ENCODE results near the gene TNFSF11.

The TNFSF11 gene

DNA sequence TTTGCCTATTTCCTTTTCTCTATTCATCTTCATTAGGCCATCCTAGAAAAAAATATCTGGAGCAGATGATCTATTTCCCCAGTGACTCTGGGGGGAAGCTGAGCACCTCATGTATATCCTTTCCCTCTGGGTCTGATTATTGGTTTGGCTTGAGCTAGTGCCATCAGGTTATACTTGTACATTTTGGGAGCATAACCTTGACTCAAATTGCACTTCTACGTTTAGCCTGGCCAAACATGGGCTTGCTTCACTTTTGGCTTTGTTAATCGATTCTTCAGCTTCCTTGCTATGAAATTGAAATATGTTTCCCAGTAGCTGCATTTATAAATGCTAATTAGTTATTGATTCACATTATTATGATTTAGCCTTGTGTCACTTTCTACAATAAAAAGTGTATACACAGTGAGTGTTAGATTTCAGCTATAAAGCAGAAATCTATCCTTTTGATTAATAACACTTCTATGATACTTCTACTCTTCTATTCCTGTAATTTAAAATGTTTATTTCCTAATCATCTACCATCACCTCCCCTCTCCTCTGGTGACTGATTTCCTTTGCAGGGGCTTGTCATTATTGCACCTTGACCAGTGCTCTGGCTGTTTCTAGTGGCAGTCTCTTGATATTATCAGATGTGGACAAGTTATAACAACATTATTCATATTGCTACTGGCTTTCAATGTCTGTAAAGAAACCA lies 37.3 kb downstream of the TNFSF11 start:
- DNase-seq (ENCODE audit: low read depth) = no peak

DNA sequence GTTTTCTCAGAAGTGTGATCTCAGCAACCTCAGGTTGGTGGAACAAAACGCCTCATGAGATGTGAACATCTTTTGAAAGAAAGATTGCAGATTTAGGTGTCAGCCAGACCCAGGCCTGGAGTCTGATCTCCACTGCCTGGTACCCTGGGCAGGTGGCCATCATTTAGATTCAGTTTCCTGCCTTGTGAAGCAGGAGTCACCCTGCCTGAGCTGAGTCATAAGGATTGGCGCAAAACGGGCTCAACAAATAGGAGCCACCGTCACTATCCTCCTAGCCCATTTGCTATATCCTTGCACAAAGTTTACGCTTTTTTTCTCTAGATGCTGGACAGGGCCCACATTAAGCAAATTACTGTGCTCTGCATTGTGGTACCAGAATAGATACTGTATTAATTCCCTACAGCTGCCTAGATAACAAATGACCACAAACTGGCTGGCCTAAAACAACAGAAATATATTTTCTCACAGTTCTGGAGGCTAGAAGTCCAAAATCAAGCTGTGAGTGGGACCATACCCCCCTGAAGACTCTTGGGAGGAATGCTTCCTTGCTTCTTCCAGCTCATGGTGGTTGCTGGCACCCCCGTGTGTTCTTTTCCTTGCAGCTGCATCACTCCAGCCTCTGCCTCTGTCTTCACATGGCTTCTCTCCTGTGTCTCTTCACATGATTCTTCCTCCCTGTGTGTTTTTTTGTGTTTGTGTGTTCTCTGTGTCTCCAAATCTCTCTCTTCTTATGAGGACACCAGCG lies 38.2 kb downstream of the TNFSF11 start:
- DNase-seq (ENCODE audit: low read depth) = no peak

DNA sequence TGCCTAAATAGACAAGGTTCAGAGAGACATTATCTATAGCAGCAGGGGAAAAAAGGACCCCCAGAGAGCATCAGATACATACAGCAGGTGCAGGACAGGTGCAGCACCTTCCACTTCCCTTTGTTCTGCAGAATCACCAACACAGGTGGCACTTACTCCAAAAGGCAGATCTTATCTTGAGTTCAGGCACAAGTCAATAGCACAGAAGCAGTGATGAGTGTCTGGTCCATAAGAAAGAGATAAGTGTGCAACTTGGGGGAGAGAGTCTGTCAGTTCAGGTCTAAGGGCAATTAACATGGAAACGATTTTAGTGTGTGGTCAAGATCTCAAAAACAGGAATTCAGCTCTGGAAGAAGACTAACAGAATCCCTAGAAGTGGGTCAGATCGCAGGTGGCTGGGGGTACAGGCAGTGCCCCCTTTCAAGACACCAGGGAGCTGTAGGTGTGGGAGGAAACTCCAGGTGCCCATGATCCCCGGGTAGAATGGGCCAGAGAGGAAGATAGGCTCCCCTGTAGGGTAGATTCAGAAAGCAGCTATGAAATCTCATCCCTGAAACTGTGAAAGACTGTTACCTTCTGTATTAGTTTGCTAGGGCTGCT lies 40.6 kb downstream of the TNFSF11 start:
- no peak for DNase-seq (ENCODE audit: low read depth)

DNA sequence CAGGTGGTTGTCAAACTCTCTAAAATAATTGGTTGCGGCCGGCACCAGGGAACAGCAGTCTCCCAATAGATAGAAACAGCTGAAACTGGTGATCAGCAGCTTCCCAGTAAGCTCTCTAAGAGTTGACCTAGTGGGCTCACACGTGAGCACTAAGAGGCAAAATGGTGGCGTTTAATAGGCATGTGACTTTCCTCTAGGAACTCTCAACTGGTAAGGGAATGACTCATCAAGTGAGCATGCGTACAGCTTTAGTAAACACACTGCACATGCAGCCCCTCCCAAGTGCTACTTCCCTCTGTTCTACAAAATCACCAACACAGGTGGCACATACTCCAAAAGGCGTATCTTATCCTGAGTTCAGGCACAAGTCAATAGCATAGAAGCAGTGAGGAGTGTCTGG lies 41.7 kb downstream of the TNFSF11 start:
- DNase-seq (ENCODE audit: low read depth) = no peak

DNA sequence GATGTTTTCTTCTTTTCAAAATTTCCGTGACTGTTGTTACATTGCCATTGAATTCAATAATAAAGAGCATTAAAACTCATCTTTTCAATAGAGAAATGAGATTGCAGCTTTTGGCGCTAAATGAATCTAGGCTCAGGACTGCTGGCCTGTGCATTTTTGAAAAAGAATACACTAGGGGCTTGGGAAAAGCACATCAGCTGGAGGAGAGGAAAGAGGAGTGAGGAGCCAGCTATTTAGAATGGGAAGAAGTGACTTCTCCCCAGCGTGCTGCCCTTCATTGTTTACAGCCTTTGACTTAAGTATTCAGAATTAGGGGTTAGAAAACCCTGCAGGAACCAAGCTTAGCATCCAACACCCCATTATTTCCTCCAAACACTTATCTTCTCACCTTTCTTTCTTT lies 43.3 kb downstream of the TNFSF11 start:
- no peak for DNase-seq (ENCODE audit: low read depth)

DNA sequence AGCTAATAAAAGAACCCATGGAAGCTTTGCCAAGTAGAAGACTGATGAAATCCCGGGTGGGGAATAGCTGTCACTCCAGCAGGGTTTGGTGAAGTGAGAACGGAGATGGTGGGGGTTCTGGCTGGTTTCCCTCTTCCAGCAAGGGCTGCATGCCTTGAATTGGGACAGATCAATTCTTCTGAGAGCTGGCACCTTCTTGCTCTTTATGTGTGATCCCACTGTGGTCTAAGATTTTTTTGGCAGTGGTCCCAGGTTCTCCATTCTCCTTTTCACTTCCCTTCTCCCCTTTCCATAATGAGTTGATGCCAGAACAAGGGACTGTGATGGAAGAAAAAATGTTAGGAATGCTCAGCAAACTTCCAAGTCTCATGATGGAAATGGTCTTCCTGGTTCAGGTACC lies 50.0 kb downstream of the TNFSF11 start:
- no peak for DNase-seq (ENCODE audit: low read depth)

DNA sequence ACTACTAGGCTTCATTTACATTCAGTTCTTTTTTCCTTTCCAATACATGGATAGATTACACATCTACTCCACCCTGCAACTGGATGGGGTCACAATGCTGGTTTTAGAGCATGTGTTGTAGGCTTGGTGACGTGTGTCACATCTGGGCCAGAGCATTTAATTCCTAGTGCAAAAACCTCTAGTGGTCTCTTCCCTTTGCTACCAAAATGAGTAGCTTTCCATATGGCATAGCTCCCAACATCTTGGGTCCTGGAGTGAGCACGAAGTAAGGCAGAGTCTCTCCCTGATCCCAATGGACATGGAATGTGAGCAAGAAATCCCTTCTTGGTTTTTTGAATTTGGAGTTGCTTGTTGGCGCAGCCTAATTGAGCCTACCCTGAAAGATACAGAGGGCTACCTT lies 51.7 kb downstream of the TNFSF11 start:
- no peak for DNase-seq (ENCODE audit: low read depth)

DNA sequence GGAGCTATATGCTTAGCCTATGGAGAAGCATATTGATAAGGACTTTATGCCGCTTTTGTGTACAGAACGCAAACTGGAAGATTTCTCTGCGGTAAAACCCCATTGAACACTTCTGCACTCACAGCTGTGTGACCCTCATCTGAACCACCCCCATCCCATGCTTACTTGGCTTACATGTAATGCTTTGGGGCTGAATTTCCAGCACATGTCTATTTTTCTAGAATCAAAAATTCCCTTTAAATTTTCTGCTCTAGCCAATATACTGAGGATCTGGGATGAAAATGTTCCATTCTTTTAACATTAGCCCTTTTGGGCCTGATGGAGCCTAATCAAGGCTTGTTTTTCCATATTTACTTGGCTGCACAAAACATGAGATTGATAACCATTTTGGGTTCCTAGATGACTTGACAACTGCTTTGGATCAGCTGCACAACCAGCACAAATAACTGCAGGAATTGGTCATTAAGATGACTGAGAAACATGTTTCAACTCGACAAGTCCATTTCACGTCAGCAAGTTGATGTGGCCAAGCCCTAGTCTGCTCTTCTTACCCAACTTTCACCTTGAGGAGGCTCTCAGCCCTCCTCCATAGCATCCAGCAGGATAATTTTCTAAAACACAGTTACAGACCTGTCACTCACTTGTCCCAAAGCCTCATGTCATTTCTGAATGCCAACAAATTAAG lies 52.4 kb downstream of the TNFSF11 start:
- no peak for DNase-seq (ENCODE audit: low read depth)

DNA sequence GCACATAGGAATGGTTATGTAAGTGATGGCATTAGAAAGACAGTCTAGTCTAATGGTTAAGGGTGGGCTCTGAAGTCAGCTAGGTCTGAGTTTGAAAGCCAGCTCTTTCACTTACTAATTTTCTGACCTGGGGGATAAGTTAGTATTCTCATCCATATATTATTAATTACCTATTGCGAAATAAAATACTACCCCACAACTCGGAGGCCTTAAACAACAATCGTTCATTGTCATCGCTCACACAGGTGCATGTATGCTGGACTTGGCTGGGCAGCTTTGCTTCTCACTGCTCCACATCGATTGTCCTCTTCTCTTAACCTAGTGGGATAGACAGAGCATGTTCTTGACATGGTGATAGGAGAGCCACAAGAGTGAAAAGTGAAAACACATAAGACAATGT lies 54.7 kb downstream of the TNFSF11 start:
- DNase-seq (ENCODE audit: low read depth) = no peak

DNA sequence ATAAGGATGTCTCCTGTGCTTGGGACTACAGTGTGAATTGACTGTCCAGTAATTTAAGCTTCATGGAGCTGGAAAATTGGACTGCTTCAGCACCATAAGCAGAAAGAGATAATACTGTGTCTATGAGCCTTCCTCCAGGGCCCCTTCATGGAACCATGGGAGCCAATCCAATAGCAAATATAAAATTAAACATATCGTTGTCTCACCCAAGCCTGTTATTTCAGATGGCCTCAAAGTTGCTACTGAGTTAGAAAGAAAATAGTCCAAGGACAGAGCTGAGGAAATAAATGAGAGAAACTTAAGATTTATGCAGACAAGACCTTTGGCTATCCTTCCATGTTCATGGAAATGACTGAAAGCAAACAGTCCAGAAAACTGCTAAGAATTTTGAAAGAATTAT lies 57.2 kb downstream of the TNFSF11 start:
- DNase-seq (ENCODE audit: low read depth) = no peak

DNA sequence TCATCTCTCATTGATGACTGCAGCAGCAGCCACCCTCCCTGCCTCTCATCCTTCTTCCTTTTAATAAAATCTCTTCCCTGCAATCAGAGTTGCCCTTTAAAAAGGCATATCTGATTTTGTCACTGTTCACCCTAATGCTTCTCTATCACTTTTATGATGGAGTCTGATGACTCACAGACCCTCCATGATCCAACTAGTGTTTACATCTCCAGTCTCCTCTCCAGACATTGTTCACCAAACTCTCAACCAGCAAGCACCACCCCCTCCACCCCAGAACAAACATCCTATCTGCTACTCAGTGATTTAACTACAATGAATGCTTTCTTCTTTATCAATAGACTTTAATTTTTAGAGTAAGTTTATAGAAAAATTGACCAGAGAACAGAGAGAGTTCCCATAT lies 59.5 kb downstream of the TNFSF11 start:
- no peak for DNase-seq (ENCODE audit: low read depth)

DNA sequence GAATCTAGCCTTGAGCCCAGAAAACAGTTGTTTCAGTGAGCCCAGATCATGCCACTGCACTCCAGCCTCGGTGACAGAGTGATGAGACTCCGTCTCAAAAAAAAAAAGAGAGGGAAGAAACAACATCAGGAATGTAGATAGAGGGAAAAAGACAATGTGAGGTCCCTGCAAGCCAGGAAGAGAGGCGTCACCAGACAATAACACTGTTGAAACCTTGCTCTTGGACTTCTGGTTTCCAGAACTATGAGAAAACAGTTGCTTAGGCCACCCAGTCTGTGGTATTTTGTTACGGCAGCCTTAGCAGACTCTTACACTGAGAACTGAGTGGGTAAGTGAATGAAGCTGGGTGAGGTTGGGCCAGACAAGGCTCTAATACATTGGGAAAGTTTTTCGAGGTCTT lies 64.1 kb downstream of the TNFSF11 start:
- DNase-seq (ENCODE audit: low read depth) = no peak

DNA sequence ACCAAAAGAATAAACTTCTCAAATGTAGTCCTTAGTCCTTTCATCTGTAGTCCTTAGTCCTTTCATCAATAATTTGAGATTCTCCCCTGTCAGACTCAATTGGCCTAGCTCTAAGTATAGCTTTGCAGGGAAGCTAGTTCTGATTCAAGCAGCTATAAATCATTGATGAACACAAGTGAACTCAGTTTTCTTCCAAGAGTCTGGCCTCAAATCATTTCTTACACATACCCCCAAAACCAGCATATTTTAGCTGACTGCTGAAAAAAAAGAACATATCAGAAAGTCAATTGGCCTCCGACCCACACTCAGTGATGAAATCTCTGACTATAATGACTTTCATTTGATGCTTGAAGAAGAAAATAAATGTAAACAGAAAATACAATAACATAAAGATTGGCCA lies 64.9 kb downstream of the TNFSF11 start:
- DNase-seq (ENCODE audit: low read depth) = no peak

DNA sequence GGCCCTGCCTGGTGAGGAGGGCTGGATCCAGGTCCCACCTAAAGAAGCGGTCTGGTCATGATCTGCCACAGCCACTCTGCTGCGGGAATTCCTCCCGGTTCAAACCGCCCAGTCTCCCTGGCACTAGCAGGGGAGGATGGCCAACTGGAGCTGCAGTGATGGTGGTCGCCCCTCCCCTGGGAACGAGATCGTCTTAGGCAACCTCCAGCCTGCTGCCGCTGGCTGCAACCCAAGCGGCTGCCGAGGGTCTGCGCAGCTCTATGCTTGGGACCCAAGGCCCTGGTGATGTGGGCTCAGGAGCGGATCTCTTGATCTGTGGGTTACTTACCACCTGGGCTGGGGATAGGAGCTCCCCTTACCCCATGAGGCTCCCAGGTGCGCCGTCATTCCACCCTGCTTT lies 69.1 kb downstream of the TNFSF11 start:
- no peak for DNase-seq (ENCODE audit: low read depth)

DNA sequence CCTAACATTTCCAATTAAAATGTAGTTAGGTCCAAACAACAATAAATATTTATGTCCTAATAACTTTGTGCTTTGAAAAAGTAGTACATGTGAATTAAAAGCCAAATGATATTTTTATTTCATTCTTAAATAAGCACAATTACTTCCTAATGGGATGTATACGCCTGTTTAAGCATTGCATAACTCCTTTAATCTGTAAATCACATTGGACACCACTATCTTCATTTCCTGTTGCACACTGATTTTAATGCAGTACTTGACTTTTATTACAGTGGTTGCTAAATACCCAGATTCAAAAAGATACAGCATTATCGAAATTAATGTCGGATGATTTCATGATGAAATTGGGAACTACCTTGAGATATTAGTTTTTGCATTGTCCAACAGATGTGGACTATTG lies 70.9 kb downstream of the TNFSF11 start:
- DNase-seq (ENCODE audit: low read depth) = no peak

DNA sequence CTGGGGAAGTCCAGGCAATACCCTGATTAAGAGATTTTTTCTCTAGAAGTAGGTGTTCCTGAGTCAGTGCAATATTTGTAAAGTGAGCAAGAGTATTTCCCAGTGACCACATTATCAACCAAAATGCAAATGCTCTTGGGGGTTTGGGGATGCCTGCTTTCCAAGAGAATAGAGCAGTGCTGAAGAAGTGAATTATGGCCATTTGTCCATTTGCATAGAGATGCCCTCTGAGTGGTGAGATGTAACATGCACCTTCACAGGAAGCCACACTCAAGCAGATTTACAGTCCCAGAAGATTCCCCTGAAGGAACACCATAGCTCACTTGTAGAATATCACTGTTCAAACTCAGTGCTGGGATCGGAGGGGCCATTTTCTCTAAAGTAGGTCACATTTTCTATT lies 71.8 kb downstream of the TNFSF11 start:
- no peak for DNase-seq (ENCODE audit: low read depth)

DNA sequence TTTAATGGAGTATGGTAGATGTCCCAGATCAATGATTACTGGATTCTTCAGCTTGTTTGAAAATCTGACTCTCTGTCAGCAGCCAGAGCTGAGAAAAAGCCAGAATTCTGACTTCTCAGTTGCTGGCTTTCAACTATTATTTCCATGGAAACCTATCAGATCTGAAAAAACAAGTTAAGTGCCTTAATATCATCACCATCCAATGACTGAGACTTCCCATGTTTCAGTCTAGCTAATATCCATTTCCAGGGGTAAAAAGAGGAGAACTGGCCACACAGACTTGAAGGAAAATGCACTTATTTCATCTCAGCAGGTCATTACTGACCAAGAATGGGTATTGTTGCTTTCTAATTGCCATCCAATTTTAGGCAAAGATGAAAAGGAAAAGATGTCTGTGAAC lies 75.2 kb downstream of the TNFSF11 start:
- DNase-seq (ENCODE audit: low read depth) = no peak

DNA sequence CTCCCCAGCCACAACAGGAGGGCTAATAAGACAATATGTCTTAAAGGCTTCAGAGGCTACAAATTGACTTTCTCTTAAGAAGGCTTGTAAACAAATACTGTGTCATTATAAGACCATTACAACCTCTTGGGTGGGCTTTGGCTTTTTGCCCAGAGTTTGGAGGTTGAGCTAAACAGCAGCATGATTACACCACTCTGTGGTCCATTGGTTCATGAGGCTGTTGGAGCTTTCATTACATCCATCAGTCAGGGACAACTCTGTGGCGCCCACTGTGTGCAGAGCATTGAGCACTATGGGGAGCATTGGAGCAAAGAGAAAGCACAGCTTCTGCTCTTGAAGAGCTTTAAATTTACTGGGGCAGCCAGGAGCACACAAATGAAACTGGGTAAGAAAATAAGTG lies 75.9 kb downstream of the TNFSF11 start:
- no peak for DNase-seq (ENCODE audit: low read depth)

DNA sequence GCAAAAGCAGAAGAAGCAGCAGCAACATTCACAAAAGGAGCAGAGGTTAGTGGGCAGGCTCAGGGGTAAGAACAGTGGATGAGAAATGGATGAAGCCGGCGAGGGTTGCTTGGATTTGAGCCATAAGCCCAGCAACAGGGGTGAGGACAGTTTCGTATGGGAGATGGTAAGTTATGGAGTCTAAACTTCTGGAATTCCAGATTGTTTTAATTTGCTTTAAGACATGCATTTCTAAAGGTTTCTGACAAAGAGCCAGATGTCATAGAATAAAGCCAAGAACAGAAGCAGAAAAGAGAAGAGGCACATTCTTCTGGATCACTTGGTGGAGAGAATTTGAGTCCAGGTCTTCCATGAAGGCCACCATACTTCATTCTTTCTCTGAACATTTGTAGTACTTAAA lies 76.6 kb downstream of the TNFSF11 start:
- DNase-seq (ENCODE audit: low read depth) = no peak

DNA sequence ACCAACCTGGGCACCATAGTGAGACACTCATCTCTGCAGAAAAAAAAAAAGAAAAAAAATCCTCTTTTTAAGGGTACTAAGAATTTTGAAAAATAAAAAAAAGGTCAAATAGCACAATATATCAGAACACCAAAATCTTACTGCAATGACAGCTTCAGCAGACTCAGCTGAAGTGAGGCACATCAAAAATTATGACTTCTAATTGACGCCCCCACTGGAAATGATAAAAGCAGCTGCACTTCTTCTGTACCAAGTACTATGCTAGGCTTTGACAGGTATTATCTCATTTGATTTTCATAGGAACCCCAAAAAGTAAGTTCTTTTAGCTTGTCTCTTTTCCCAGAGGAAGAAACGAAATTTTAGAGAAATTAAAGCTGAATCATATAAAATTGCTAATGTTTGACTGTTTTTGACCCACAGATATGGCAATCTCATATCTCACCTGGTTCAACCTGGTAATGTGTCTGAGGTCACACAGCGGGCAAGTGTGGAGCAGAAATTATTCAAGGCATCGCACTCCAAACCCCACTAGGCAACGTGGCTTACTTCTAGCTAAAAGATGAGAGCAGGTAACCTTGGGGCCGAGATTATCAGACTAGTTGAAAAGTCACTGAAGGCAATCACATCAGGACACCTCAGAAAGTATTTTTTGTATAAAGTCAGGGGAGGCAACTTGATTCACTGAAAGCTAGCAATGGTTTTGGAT lies 78.1 kb downstream of the TNFSF11 start:
- no peak for DNase-seq (ENCODE audit: low read depth)

DNA sequence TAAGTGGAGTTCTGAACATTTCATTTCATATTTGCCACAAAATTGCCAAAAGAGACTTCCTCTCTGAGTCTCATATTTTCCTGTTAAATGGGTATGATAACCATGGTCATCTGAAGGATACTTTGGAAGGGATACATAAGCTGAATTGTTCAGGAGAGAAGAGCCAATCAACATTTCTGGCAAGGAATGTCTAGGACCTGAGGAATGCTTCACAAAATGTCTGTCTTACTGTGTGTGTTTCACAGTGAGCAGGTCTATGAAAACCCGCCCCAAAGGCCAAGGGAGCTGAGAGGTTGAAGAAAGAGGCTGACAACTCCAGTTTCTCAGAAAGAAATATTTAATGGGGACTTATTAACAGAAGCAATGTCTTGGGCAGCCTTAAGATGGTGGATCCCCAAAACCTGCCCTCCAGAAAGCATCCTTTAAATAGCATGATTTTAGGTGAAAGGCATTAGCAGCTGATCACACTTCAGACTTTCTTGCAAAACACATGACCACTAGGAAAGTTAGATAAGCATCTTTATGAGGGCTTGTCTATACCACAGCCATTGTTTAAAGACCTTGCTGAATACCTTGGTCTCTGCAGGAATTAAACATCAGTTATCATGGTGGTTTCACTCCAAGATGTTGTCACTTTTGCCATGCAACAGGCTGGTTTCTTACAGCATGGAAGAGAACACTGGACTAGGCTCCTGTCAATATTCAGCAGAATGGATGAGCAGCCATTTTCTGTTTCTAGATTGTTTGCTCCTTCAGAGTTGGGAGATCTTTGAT lies 78.9 kb downstream of the TNFSF11 start:
- DNase-seq (ENCODE audit: low read depth) = no peak

DNA sequence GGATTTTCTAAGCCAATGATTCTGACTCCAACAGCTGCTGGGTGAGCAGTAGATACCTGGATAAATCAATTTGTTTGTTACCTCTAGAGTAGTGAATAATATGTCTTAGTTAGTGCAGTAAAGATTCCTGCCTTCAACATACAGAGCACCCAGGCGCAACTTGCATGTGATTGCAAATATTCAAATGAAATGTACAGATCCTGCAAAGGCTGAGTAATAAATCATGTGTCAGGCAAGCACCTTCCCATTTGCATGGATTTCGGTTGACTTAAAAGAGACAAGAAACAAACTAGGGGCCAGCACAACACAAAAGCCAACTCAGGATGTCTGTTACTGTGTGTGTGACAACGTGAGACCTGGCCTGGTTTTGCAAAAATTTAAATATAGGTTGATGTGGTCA lies 79.7 kb downstream of the TNFSF11 start:
- no peak for DNase-seq (ENCODE audit: low read depth)
